SK-N-SH (cell line): ENCODE data around the gene KRTAP20-3. TPM values are rescaled to one million over a fixed set of nuclear protein-coding genes. Genes with fewer than 3 reads are reported as not detected.

ENCODE experiments used
- CTCF ChIA-PET: fragments of 300-600, 350-600 bp; formaldehyde crosslinking; extraction: SDS; loops from one replicate; lab custom pipeline; 2021; lab: Yijun Ruan, JAX
- POLR2A ChIA-PET: fragments of 350-600 bp; sonication (Branson Sonifier 250); formaldehyde crosslinking; extraction: SDS; loops from one replicate; lab custom pipeline; 2020; ENCODE audit warnings: antibody characterized with exemption, inconsistent platforms; lab: Yijun Ruan, JAX
- DNase-seq: peaks from one replicate; pipeline ENCODE4 v3.0.0; 2012
- H2AFZ ChIP-seq: fragments of 200-600 bp; sonication (generic); 2 replicates; pipeline ENCODE4 v1.8.1; 2016; ENCODE audit warnings: antibody characterized with exemption, mild to moderate bottlenecking, low read depth
- H3F3A ChIP-seq: fragments of 200-600 bp; sonication (generic); replicated peaks from 2 replicates; pipeline ENCODE3; 2016; ENCODE audit warnings: antibody characterized with exemption, mild to moderate bottlenecking; ENCODE audit not compliant: insufficient read depth
- H3K27ac ChIP-seq, 2 experiments: fragments of 200-500 bp in 1 of 2; fragments of 200-600 bp in 1 of 2; sonication (Bioruptor generic) in 1 of 2; sonication (generic), shearing (Covaris generic) in 1 of 2; 2 replicates each; pipeline versions ENCODE4 v1.5.1 to v1.6.1; 2014 to 2016; ENCODE audit warnings: low read depth in 2 of 2, inconsistent platforms in 1 of 2, low read length in 1 of 2, mild to moderate bottlenecking in 1 of 2, mixed read lengths in 1 of 2
- H3K27me3 ChIP-seq: fragments of 200-600 bp; sonication (generic), shearing (Covaris generic); 2 replicates; pipeline ENCODE4 v1.6.1; 2016; ENCODE audit warnings: mixed run types; ENCODE audit not compliant: insufficient read depth
- H3K36me3 ChIP-seq, 2 experiments: fragments of 200-500 bp in 1 of 2; fragments of 200-600 bp in 1 of 2; sonication (Bioruptor generic) in 1 of 2; sonication (generic) in 1 of 2; replicated peaks in 1 of 2; 2 replicates each; pipeline versions ENCODE3 to v1.5.1; 2014 to 2016; ENCODE audit warnings: low read length in 1 of 2, mild to moderate bottlenecking in 1 of 2; ENCODE audit not compliant: insufficient read depth in 2 of 2, control insufficient read depth in 1 of 2
- H3K4me1 ChIP-seq, 2 experiments: fragments of 200-500 bp in 1 of 2; fragments of 200-600 bp in 1 of 2; sonication (Bioruptor generic) in 1 of 2; sonication (generic), shearing (Covaris generic) in 1 of 2; 2 replicates each; pipeline versions ENCODE4 v1.5.1 to v1.6.1; 2014 to 2016; ENCODE audit warnings: low read depth in 1 of 2, low read length in 1 of 2, mixed run types in 1 of 2; ENCODE audit not compliant: insufficient read depth in 2 of 2, control insufficient read depth in 1 of 2
- H3K4me2 ChIP-seq: fragments of 200-600 bp; sonication (generic), shearing (Covaris generic); 2 replicates; pipeline ENCODE4 v1.6.1; 2017; ENCODE audit warnings: mixed run types
- H3K4me3 ChIP-seq, 2 experiments: fragments of 200-500 bp in 1 of 2; fragments of 200-600 bp in 1 of 2; sonication (Bioruptor generic) in 1 of 2; sonication (generic), shearing (Covaris generic) in 1 of 2; 2 replicates each; pipeline versions ENCODE4 v1.5.1 to v1.8.1; 2014 to 2016; ENCODE audit warnings: low read depth in 2 of 2, inconsistent platforms in 1 of 2, low read length in 1 of 2, mild to moderate bottlenecking in 1 of 2, mixed read lengths in 1 of 2, moderate library complexity in 1 of 2
- H3K79me2 ChIP-seq: fragments of 200-600 bp; sonication (generic); 2 replicates; pipeline ENCODE4 v1.8.1; 2017; ENCODE audit warnings: mild to moderate bottlenecking; ENCODE audit not compliant: insufficient read depth
- H3K9ac ChIP-seq: fragments of 200-600 bp; sonication (generic); 2 replicates; pipeline ENCODE4 v1.6.1; 2017; ENCODE audit warnings: mixed run types
- H3K9me2 ChIP-seq: fragments of 200-600 bp; sonication (generic); 2 replicates; pipeline ENCODE4 v1.6.1; 2017; ENCODE audit warnings: mixed run types
- H3K9me3 ChIP-seq: fragments of 200-600 bp; sonication (generic); 2 replicates; pipeline ENCODE4 v1.6.1; 2017; ENCODE audit warnings: mixed run types, mild to moderate bottlenecking, moderate library complexity
- H4K20me1 ChIP-seq: fragments of 200-600 bp; sonication (generic); 2 replicates; pipeline ENCODE4 v1.6.1; 2017; ENCODE audit warnings: mild to moderate bottlenecking, mixed run types; ENCODE audit not compliant: insufficient read depth
- CHD2 ChIP-seq: fragments of 150-350 bp; IDR thresholded peaks from 2 replicates; pipeline ENCODE4 v1.6.1; 2018; ENCODE audit warnings: low read length; ENCODE audit not compliant: partially characterized antibody
- ELF1 ChIP-seq: IDR thresholded peaks from 2 replicates; pipeline ENCODE4 v1.4.0; 2012
- EP300 ChIP-seq, 2 experiments: IDR thresholded peaks; 2 replicates each; pipeline versions ENCODE4 v1.4.0 to v1.6.1; 2012; ENCODE audit warnings: borderline replicate concordance in 1 of 2, low read depth in 1 of 2, low read length in 1 of 2
- EZH2phosphoT487 ChIP-seq: fragments of 200-600 bp; sonication (generic); IDR thresholded peaks from 2 replicates; pipeline ENCODE4 v1.6.1; 2017; ENCODE audit warnings: low read depth, mixed run types, mild to moderate bottlenecking, antibody characterized with exemption, moderate library complexity, borderline replicate concordance
- GATA2 ChIP-seq: sonication (generic); formaldehyde crosslinking; IDR thresholded peaks from 2 replicates; pipeline ENCODE4 v1.5.0; 2020; ENCODE audit warnings: mild to moderate bottlenecking, missing genetic modification reagents
- JUND ChIP-seq: IDR thresholded peaks from 2 replicates; pipeline ENCODE4 v1.4.0; 2012
- MAX ChIP-seq: IDR thresholded peaks from 2 replicates; pipeline ENCODE4 v1.4.0; 2012; ENCODE audit warnings: low read depth
- MEF2A ChIP-seq: IDR thresholded peaks from 2 replicates; pipeline ENCODE4 v1.4.0; 2012; ENCODE audit warnings: low read depth, borderline replicate concordance
- NFIC ChIP-seq: IDR thresholded peaks from 2 replicates; pipeline ENCODE4 v1.4.0; 2012; ENCODE audit warnings: borderline replicate concordance
- RAD21 ChIP-seq: IDR thresholded peaks from 2 replicates; pipeline ENCODE4 v1.6.1; 2012; ENCODE audit warnings: mild to moderate bottlenecking, low read length
- RCOR1 ChIP-seq: fragments of 150-350 bp; IDR thresholded peaks from 2 replicates; pipeline ENCODE4 v1.6.1; 2017; ENCODE audit warnings: antibody characterized with exemption, low read length
- RFX5 ChIP-seq: IDR thresholded peaks from 2 replicates; pipeline ENCODE4 v1.6.1; 2012; ENCODE audit warnings: mild to moderate bottlenecking, improper control_type of control experiment, low read length
- TAF1 ChIP-seq: IDR thresholded peaks from 2 replicates; pipeline ENCODE4 v1.6.1; 2012; ENCODE audit warnings: low read depth, mild to moderate bottlenecking, low read length, moderate library complexity, borderline replicate concordance
- WGBS: methylation state at CpG from one replicate; pipeline ENCODE4 v1.1.6; 2017; ENCODE audit warnings: low lambda C conversion rate; 5-methylcytosine and 5-hydroxymethylcytosine counted together
- polyA plus RNA-seq, 3 experiments: library from polyadenylated mRNA; depleted of rRNA; stranded (reverse); fragments of >200 nt; gene quantifications; 2 replicates each; pipeline ENCODE4 v1.2.3, GENCODE V29; 2012
- TF ChIP-seq, protein P1 (sequence below): IDR thresholded peaks from 2 replicates; pipeline ENCODE4 v1.6.1; 2012; ENCODE audit warnings: mild to moderate bottlenecking, low read depth, low read length, moderate library complexity
- TF ChIP-seq, protein P2 (sequence below): fragments of 200-600 bp; sonication (generic); IDR thresholded peaks from 2 replicates; pipeline ENCODE4 v1.6.1; 2017; ENCODE audit warnings: antibody characterized with exemption, mild to moderate bottlenecking, moderate library complexity

Gene KRTAP20-3
- polyA plus RNA-seq, 1 of the 3 experiments (the other 2 are of a cell fraction): not detected

GRCh38 chr21:30623362-30623761, 19.3 kb upstream of the KRTAP20-3 start:
- H3F3A ChIP-seq: no peaks in the 10 kb centered on the region
- H3K4me1 ChIP-seq: no peaks in the 10 kb centered on the region
- ChIA-PET CTCF (no interaction called here), POLR2A (no interaction called here)
- 0% methylated on average over 1 of the region's 3 CpGs for WGBS
- H3K9ac ChIP-seq: no peak overlapping the region
- no peaks in the 10 kb centered on the region for H4K20me1 ChIP-seq
- H3K4me3 ChIP-seq: no peak overlapping the region
- H3K4me2 ChIP-seq: no peak overlapping the region; the same call in 1 of the 2 replicates
- no peak overlapping the region for H3K27ac ChIP-seq
- no peaks in the 10 kb centered on the region for H3K36me3 ChIP-seq
- no peaks in the 10 kb centered on the region for H3K9me2 ChIP-seq
- TF ChIP-seq GATA2 (no peak), CHD2 (no peak), TAF1 (no peak), EZH2phosphoT487 (no peak), RCOR1 (no peak), MAX (no peak), NFIC (no peak), RFX5 (no peak), EP300 (IDR thresholded peaks at IDR 0.05; ENCODE audit: borderline replicate concordance in 1 of 2, low read depth in 1 of 2, low read length in 1 of 2) (no peak), JUND (no peak), RAD21 (no peak), ELF1 (no peak), MEF2A (no peak)
- TF ChIP-seq, protein P1, sequence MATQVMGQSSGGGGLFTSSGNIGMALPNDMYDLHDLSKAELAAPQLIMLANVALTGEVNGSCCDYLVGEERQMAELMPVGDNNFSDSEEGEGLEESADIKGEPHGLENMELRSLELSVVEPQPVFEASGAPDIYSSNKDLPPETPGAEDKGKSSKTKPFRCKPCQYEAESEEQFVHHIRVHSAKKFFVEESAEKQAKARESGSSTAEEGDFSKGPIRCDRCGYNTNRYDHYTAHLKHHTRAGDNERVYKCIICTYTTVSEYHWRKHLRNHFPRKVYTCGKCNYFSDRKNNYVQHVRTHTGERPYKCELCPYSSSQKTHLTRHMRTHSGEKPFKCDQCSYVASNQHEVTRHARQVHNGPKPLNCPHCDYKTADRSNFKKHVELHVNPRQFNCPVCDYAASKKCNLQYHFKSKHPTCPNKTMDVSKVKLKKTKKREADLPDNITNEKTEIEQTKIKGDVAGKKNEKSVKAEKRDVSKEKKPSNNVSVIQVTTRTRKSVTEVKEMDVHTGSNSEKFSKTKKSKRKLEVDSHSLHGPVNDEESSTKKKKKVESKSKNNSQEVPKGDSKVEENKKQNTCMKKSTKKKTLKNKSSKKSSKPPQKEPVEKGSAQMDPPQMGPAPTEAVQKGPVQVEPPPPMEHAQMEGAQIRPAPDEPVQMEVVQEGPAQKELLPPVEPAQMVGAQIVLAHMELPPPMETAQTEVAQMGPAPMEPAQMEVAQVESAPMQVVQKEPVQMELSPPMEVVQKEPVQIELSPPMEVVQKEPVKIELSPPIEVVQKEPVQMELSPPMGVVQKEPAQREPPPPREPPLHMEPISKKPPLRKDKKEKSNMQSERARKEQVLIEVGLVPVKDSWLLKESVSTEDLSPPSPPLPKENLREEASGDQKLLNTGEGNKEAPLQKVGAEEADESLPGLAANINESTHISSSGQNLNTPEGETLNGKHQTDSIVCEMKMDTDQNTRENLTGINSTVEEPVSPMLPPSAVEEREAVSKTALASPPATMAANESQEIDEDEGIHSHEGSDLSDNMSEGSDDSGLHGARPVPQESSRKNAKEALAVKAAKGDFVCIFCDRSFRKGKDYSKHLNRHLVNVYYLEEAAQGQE: no peak
- TF ChIP-seq, protein P2, sequence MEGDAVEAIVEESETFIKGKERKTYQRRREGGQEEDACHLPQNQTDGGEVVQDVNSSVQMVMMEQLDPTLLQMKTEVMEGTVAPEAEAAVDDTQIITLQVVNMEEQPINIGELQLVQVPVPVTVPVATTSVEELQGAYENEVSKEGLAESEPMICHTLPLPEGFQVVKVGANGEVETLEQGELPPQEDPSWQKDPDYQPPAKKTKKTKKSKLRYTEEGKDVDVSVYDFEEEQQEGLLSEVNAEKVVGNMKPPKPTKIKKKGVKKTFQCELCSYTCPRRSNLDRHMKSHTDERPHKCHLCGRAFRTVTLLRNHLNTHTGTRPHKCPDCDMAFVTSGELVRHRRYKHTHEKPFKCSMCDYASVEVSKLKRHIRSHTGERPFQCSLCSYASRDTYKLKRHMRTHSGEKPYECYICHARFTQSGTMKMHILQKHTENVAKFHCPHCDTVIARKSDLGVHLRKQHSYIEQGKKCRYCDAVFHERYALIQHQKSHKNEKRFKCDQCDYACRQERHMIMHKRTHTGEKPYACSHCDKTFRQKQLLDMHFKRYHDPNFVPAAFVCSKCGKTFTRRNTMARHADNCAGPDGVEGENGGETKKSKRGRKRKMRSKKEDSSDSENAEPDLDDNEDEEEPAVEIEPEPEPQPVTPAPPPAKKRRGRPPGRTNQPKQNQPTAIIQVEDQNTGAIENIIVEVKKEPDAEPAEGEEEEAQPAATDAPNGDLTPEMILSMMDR: no peak
- H3K9me3 ChIP-seq: no peaks in the 10 kb centered on the region
- H3K27me3 ChIP-seq: no peaks in the 10 kb centered on the region
- no peaks in the 10 kb centered on the region for H3K79me2 ChIP-seq
- no peak overlapping the region for H2AFZ ChIP-seq
- DNase-seq: no peak
